H1 (cell line): ENCODE results near the gene PRR36. TPM values are rescaled to one million over a fixed set of nuclear protein-coding genes. Genes with fewer than 3 reads are reported as not detected.

Source experiments
- CTCF ChIA-PET: fragments of 300-600 bp; sonication (Branson Sonifier 250); formaldehyde crosslinking; loops from one replicate; lab custom pipeline; 2021; ENCODE audit not compliant: partially characterized antibody; lab: Charles Lee
- POLR2A ChIA-PET: fragments of 300-600 bp; sonication (Branson Sonifier 250); formaldehyde crosslinking; loops from one replicate; lab custom pipeline; 2021; ENCODE audit warnings: inconsistent platforms; ENCODE audit not compliant: partially characterized antibody; lab: Charles Lee
- DNase-seq, 2 experiments: peaks; one replicate each; pipeline versions ENCODE4 v3.0.0 to v3.0.0-alpha.2; 2010 to 2022; ENCODE audit warnings: low spot score in 2 of 2, low read depth in 1 of 2, mixed read lengths in 1 of 2
- FAIRE-seq: peaks from 2 replicates; lab custom pipeline; 2011; peaks lifted over from hg19 to GRCh38; lab: Jason Lieb, UNC
- H2AFZ ChIP-seq: 2 replicates; pipeline ENCODE4 v1.8.1; 2012; ENCODE audit warnings: low read length, inconsistent platforms
- H2AK5ac ChIP-seq: 2 replicates; pipeline ENCODE4 v1.6.1; 2013; ENCODE audit warnings: low read depth, low read length
- H2BK120ac ChIP-seq: replicated peaks from 2 replicates; pipeline ENCODE3; 2013; ENCODE audit warnings: low read depth, low read length, inconsistent platforms
- H2BK12ac ChIP-seq: 2 replicates; pipeline ENCODE4 v1.6.1; 2013; ENCODE audit warnings: low read depth, low read length
- H2BK15ac ChIP-seq: 2 replicates; pipeline ENCODE4 v1.6.1; 2013; ENCODE audit warnings: low read length
- H2BK20ac ChIP-seq: 2 replicates; pipeline ENCODE4 v1.6.1; 2013; ENCODE audit warnings: low read length
- H2BK5ac ChIP-seq: 2 replicates; pipeline ENCODE4 v1.6.1; 2013; ENCODE audit warnings: low read depth, low read length
- H3K14ac ChIP-seq: 2 replicates; pipeline ENCODE4 v1.6.1; 2013; ENCODE audit warnings: inconsistent platforms; ENCODE audit not compliant: insufficient read length
- H3K18ac ChIP-seq: 2 replicates; pipeline ENCODE4 v1.6.1; 2013; ENCODE audit warnings: low read length; ENCODE audit errors: extremely low read depth
- H3K23ac ChIP-seq: 2 replicates; pipeline ENCODE4 v1.6.1; 2013; ENCODE audit warnings: inconsistent platforms; ENCODE audit not compliant: insufficient read length
- H3K23me2 ChIP-seq: 2 replicates; pipeline ENCODE4 v1.6.1; 2013; ENCODE audit warnings: low read depth, low read length
- H3K27ac ChIP-seq: 2 replicates; pipeline ENCODE4 v1.6.1; 2011; ENCODE audit warnings: low read depth, low read length, inconsistent platforms
- H3K27me3 ChIP-seq, 4 experiments: replicated peaks in 1 of 4; 1 replicate in 1 of 4; 2 replicates in 3 of 4; pipeline versions ENCODE4 v1.6.1 to v1.8.1; 2011 to 2013; ENCODE audit warnings: low read length in 3 of 4, mild to moderate bottlenecking in 3 of 4, inconsistent platforms in 2 of 4, mixed read lengths in 2 of 4, moderate library complexity in 1 of 4; ENCODE audit not compliant: control insufficient read depth in 3 of 4, insufficient read depth in 3 of 4; ENCODE audit errors: extremely low read depth in 1 of 4
- H3K36me3 ChIP-seq, 4 experiments: 2 replicates each; pipeline versions ENCODE4 v1.6.1 to v1.8.1; 2011 to 2013; ENCODE audit warnings: mild to moderate bottlenecking in 4 of 4, low read length in 3 of 4, moderate library complexity in 2 of 4, control low read depth in 1 of 4, inconsistent platforms in 1 of 4; ENCODE audit not compliant: insufficient read depth in 4 of 4, control insufficient read depth in 2 of 4
- H3K4ac ChIP-seq: replicated peaks from 2 replicates; pipeline ENCODE3; 2013; ENCODE audit warnings: low read length, low read depth, mixed read lengths, inconsistent platforms; ENCODE audit not compliant: insufficient read length
- H3K4me1 ChIP-seq, 4 experiments: replicated peaks in 1 of 4; 1 replicate in 1 of 4; 2 replicates in 3 of 4; pipeline versions ENCODE4 v1.6.1 to v1.8.1; 2011 to 2013; ENCODE audit warnings: low read length in 3 of 4, inconsistent platforms in 2 of 4, mixed read lengths in 1 of 4; ENCODE audit not compliant: insufficient read depth in 4 of 4, control insufficient read depth in 3 of 4
- H3K4me2 ChIP-seq, 2 experiments: 2 replicates each; pipeline versions ENCODE4 v1.6.1 to v1.8.1; 2011 to 2013; ENCODE audit warnings: low read depth in 2 of 2, low read length in 2 of 2, control low read depth in 1 of 2, inconsistent platforms in 1 of 2, mild to moderate bottlenecking in 1 of 2; ENCODE audit not compliant: insufficient read depth in 1 of 2
- H3K4me3 ChIP-seq, 4 experiments: fragments of 200-600, 300-600 bp in 1 of 4; sonication (generic), shearing (Covaris generic), sonication (Bioruptor Twin) in 1 of 4; 2 replicates each; pipeline versions ENCODE4 v1.5.1 to v1.8.1; 2011 to 2016; ENCODE audit warnings: low read length in 4 of 4, low read depth in 3 of 4, control low read depth in 2 of 4, inconsistent platforms in 2 of 4, mild to moderate bottlenecking in 2 of 4, mixed read lengths in 1 of 4, moderate library complexity in 1 of 4; ENCODE audit not compliant: insufficient read depth in 2 of 4; ENCODE audit errors: extremely low read depth in 1 of 4
- H3K56ac ChIP-seq: replicated peaks from 2 replicates; pipeline ENCODE3; 2013; ENCODE audit warnings: low read depth, mild to moderate bottlenecking, mixed read lengths, low read length, inconsistent platforms; ENCODE audit not compliant: insufficient read length
- H3K79me1 ChIP-seq: 2 replicates; pipeline ENCODE4 v1.6.1; 2013; ENCODE audit warnings: low read depth, low read length, control low read depth
- H3K79me2 ChIP-seq, 2 experiments: 2 replicates each; pipeline versions ENCODE4 v1.6.1 to v1.8.1; 2012 to 2013; ENCODE audit warnings: low read length in 2 of 2, mild to moderate bottlenecking in 2 of 2, inconsistent platforms in 1 of 2; ENCODE audit not compliant: insufficient read depth in 2 of 2, control insufficient read depth in 1 of 2
- H3K9ac ChIP-seq, 4 experiments: replicated peaks in 1 of 4; 1 replicate in 1 of 4; 2 replicates in 3 of 4; pipeline versions ENCODE4 v1.6.1 to v1.8.1; 2011 to 2013; ENCODE audit warnings: low read depth in 3 of 4, low read length in 3 of 4, control low read depth in 2 of 4, mild to moderate bottlenecking in 2 of 4, moderate library complexity in 2 of 4, inconsistent platforms in 1 of 4; ENCODE audit errors: extremely low read depth in 1 of 4
- H3K9me3 ChIP-seq, 2 experiments: 2 replicates each; pipeline versions ENCODE4 v1.6.1 to v1.8.1; 2012 to 2013; ENCODE audit warnings: mild to moderate bottlenecking in 2 of 2, moderate library complexity in 2 of 2, control low read depth in 1 of 2, inconsistent platforms in 1 of 2, low read depth in 1 of 2, low read length in 1 of 2, mixed read lengths in 1 of 2; ENCODE audit not compliant: insufficient read depth in 2 of 2
- H4K20me1 ChIP-seq, 2 experiments: replicated peaks in 1 of 2; 2 replicates each; pipeline versions ENCODE3 to v1.8.1; 2011 to 2013; ENCODE audit warnings: inconsistent platforms in 2 of 2, low read length in 2 of 2, mild to moderate bottlenecking in 1 of 2; ENCODE audit not compliant: insufficient read depth in 2 of 2, control insufficient read depth in 1 of 2
- H4K5ac ChIP-seq: 2 replicates; pipeline ENCODE4 v1.6.1; 2013; ENCODE audit warnings: low read length, low read depth, mixed read lengths, inconsistent platforms; ENCODE audit not compliant: insufficient read length
- H4K8ac ChIP-seq: 2 replicates; pipeline ENCODE4 v1.8.0; 2013; ENCODE audit warnings: mild to moderate bottlenecking, moderate library complexity, low read length, inconsistent platforms; ENCODE audit not compliant: insufficient read depth; ENCODE audit errors: extremely low read depth
- H4K91ac ChIP-seq: replicated peaks from 2 replicates; pipeline ENCODE3; 2013; ENCODE audit warnings: low read length, mixed read lengths, inconsistent platforms; ENCODE audit not compliant: insufficient read length
- CBX5 ChIP-seq: fragments of 300-800, 300-1000 bp; sonication (generic); IDR thresholded peaks from 2 replicates; pipeline ENCODE4 v1.7.1; 2016; ENCODE audit warnings: antibody characterized with exemption, low read length, low read depth
- E2F6 ChIP-seq: IDR thresholded peaks from 2 replicates; pipeline ENCODE4 v1.6.1; 2012; ENCODE audit warnings: inconsistent platforms
- SP2 ChIP-seq: IDR thresholded peaks from 2 replicates; pipeline ENCODE4 v1.6.1; 2012; ENCODE audit warnings: mild to moderate bottlenecking, low read length, inconsistent platforms
- WGBS, 2 experiments: shearing (Covaris generic) in 1 of 2; methylation state at CpG; one replicate each; pipeline versions ENCODE4 v1.1.6 to v1.1.7; 2013 to 2015; ENCODE audit warnings: low lambda C conversion rate in 2 of 2, mixed read lengths in 2 of 2, inconsistent platforms in 1 of 2, low coverage in 1 of 2, missing lambda C conversion rate in 1 of 2; ENCODE audit not compliant: insufficient replicate concordance in 2 of 2, insufficient coverage in 1 of 2, insufficient read length in 1 of 2; ENCODE audit errors: extremely low coverage in 1 of 2, missing lambda C conversion rate in 1 of 2; 5-methylcytosine and 5-hydroxymethylcytosine counted together
- polyA plus RNA-seq, 7 experiments: library from polyadenylated mRNA; depleted of rRNA in 3 of 7; stranded (reverse) in 5 of 7; unstranded in 2 of 7; fragments of >200 nt in 5 of 7; fragments of 200-250 nt in 2 of 7; gene quantifications; 1 replicate in 5 of 7; 2 replicates in 1 of 7; 4 replicates in 1 of 7; pipeline versions ENCODE4 v1.2.1 to v1.2.3, GENCODE V29; 2011 to 2013; ENCODE audit warnings: missing spikeins in 2 of 7, mixed read lengths in 2 of 7
- total RNA-seq: library from RNA; stranded (reverse); fragmentation: NEBNext Ultra II Directional; extraction: Animal tissue kit (Norgen Biotek cat#: 25700); gene quantifications from 2 replicates; pipeline ENCODE4 v1.2.1, GENCODE V29; 2021

PRR36 gene
- total and polyA plus RNA-seq, 2 of the 8 experiments (the other 6 are each of a cell fraction or from before 2014, with no cell fraction given) = 1.6 to 23.9 TPM

DNA sequence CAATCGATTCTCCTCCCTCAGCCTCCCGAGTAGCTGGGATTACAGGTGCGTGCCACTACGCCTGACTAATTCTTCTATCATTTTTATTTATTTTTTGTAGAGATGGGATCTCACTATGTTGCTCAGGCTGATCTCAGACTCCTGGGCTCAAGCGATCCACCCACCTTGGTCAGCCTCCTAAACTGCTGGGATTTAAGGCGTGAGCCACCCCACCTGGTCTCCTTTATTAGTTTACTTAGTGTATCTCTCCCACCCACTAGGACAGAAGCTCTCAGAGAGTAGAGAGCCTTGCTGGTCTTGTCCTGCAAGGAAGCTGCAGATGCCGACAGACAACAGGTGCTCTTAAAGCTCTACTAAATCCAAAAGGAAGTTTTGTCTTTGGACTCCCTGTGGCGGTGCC is 11.6 kb upstream of the PRR36 start:
- Histone ChIP-seq H3K79me1 (no peaks in the 10 kb centered on the region), H4K8ac (no peak overlapping the region), H2BK120ac (no peak overlapping the region), H3K9me3 (no peaks in the 10 kb centered on the region), H2BK5ac (no peak overlapping the region), H3K4ac (no peak overlapping the region), H2BK20ac (no peak overlapping the region), H3K27me3 (peaks cover 0 to 4% (median 3%) of the 10 kb centered on the region in 4 experiments; a peak in 4 of 7 replicates), H3K4me1 (peaks cover 0 to 7% (median 5%) of the 10 kb centered on the region in 4 experiments; a peak in 4 of 7 replicates), H3K4me3 (no peak overlapping the region), H3K23ac (no peak overlapping the region), H3K4me2 (no peak overlapping the region), H3K56ac (no peak overlapping the region), H2BK12ac (no peak overlapping the region), H3K79me2 (no peaks in the 10 kb centered on the region), H2BK15ac (no peak overlapping the region), H3K23me2 (peaks cover 6% of the 10 kb centered on the region; the same call in 1 of the 2 replicates), H2AFZ (no peak overlapping the region), H4K5ac (no peak overlapping the region), H3K27ac (no peak overlapping the region), H4K91ac (no peak overlapping the region), H3K36me3 (no peaks in the 10 kb centered on the region), H3K18ac (no peak overlapping the region), H2AK5ac (no peak overlapping the region), H3K14ac (no peak overlapping the region), H3K9ac (no peak overlapping the region), H4K20me1 (no peaks in the 10 kb centered on the region)
- CTCF ChIA-PET = interaction anchor here (0.8 to 2.0 kb wide), 8 partner anchors 11 to 23 kb away, joined by 3 to 5 read pairs (median 4); no protein-coding TSS in a partner anchor
- POLR2A ChIA-PET = interaction anchor here (0.6 to 1.2 kb wide), 5 partner anchors 14 to 43 kb away, joined by 3 to 4 read pairs (median 3); partner anchors contain the start of gene MAP2K7
- WGBS, 2 experiments = 94% methylated on average over 8 of the region's 8 CpGs; no CpG with 5 or more reads in 1 of the 2 experiments
- DNase-seq = no peak
- FAIRE-seq = no peak
- TF ChIP-seq E2F6 (no peak), CBX5 (no peak), SP2 (no peak)
